Large intestine (tissue), 3 donors: ENCODE measurements around the gene CPLX1. TPM values are rescaled to one million over a fixed set of nuclear protein-coding genes. Genes with fewer than 3 reads are reported as not detected.
"Not testable (repeated sequence)": the region's sequence is repeated elsewhere in the genome, so short reads cannot be mapped to it uniquely, and the experiment has no call there.

ENCODE experiments used
- DNase-seq, 2 donors: peaks; one replicate each; pipeline versions ENCODE4 v3.0.0 to v3.0.0-alpha.2; 2013
- H3K27ac ChIP-seq: one replicate; pipeline ENCODE4 v1.5.1; 2013; ENCODE audit warnings: low read length
- H3K27me3 ChIP-seq: 2 replicates; pipeline ENCODE4 v1.6.1; 2013; ENCODE audit warnings: low read length; ENCODE audit not compliant: control insufficient read depth, insufficient read depth
- H3K36me3 ChIP-seq: 2 replicates; pipeline ENCODE4 v1.6.1; 2013; ENCODE audit warnings: low read length; ENCODE audit not compliant: control insufficient read depth, insufficient read depth
- H3K4me1 ChIP-seq: one replicate; pipeline ENCODE4 v1.6.1; 2013; ENCODE audit warnings: low read length; ENCODE audit not compliant: control insufficient read depth, insufficient read depth
- H3K4me3 ChIP-seq: one replicate; pipeline ENCODE4 v1.5.1; 2013; ENCODE audit warnings: low read length
- H3K9me3 ChIP-seq: one replicate; pipeline ENCODE4 v1.6.1; 2013; ENCODE audit warnings: mild to moderate bottlenecking, low read depth, low read length, moderate library complexity; ENCODE audit not compliant: control insufficient read depth
- WGBS: methylation state at CpG from one replicate; pipeline ENCODE4 v1.1.5; 2013; ENCODE audit warnings: low lambda C conversion rate; ENCODE audit not compliant: insufficient coverage; 5-methylcytosine and 5-hydroxymethylcytosine counted together
- polyA plus RNA-seq: library from polyadenylated mRNA; unstranded; fragments of 120-200 nt; gene quantifications from one replicate; pipeline ENCODE4 v1.2.1, GENCODE V29; 2013

The CPLX1 gene
- polyA plus RNA-seq, 1 donor = 2.8 TPM

- 100% methylated on average over 1 of the region's 24 CpGs for WGBS
- no peak for DNase-seq
Measured at GRCh38 chr4:820230-821172, 5.4 kb downstream of the CPLX1 start.

GRCh38 chr4:819401-820229 is 6.3 kb downstream of the CPLX1 start:
- Histone ChIP-seq H3K9me3 (peaks cover 6% of the 10 kb centered on the region), H3K4me3 (no peak overlapping the region), H3K4me1 (peaks cover 7% of the 10 kb centered on the region), H3K27ac (no peak overlapping the region), H3K36me3 (no peaks in the 10 kb centered on the region), H3K27me3 (peaks cover 33% of the 10 kb centered on the region)
- WGBS = no CpG with 5 or more reads among the region's 20 CpGs
- no peak for DNase-seq

More at GRCh38 chr4:820230-821172, 5.4 kb downstream of the CPLX1 start:
- Histone ChIP-seq H3K4me3 (no peak overlapping the region), H3K27ac (no peak overlapping the region), H3K27me3 (peaks cover 41% of the 10 kb centered on the region), H3K9me3 (peaks cover 6% of the 10 kb centered on the region), H3K36me3 (no peaks in the 10 kb centered on the region), H3K4me1 (peaks cover 5% of the 10 kb centered on the region)

- Histone ChIP-seq H3K4me1 (peaks cover 7% of the 10 kb centered on the region), H3K27me3 (peaks cover 20% of the 10 kb centered on the region), H3K9me3 (peaks cover 3% of the 10 kb centered on the region), H3K27ac (no peak overlapping the region), H3K4me3 (no peak overlapping the region), H3K36me3 (no peaks in the 10 kb centered on the region)
- no CpG with 5 or more reads among the region's 42 CpGs for WGBS
- no peak for DNase-seq
Measured at GRCh38 chr4:818106-818921, 7.6 kb downstream of the CPLX1 start.

DNA sequence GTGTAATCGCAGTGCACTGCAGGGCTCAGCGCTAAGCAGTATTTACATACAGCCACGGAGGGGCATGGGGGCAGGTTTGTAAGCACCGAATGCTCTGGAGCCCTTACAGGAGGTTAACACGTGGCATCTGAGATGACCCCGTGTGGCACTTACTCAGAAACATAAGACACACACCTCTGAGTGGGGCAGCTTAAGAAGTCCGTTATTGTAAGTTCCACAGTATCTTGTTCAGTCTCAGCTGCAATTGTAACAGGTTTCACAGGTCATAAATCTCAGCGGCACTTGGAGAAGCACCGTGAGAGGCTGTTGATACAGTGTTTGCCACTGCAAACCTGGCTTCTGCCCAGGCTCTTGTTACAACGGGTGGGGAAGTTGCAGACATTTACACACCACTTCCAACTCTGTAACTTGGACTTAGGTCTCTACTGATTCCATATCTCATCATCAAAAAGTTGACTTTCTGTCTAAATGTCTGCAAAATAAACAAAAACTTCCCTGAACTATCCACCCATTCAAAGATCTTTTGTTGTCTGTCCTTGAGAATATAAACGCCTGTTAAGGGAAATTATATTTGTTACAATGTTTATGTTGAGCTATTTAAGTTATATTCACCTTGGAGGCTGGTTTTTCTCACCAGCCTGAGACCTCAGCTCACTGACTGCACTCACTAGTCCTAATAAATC is 10.3 kb downstream of the CPLX1 start:
- H3K27ac ChIP-seq = no peak overlapping the region

DNA sequence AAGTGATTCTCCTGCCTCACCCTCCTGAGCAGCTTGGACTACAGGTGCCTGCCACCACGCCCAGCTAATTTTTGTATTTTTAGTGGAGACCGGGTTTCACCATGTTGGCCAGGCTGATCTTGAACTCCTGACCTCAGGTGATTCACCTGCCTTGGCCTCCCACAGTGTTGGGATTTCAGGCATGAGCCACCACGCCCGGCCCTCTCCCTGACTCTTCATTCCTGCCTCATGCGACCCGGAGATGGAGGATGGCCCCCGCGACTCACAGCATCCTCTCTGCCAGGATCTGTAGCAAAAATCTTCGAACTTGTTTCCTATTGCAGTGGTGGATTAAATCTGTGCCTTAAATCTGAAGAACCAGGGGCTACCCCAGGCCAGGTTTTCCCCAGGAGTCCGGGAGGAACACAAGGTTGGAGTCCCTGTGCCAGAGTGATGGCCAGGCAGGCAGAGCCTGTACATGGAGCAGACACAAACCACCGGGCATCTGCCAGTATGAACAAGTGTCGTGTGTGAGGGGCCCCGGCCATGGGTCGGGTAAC is 11.5 kb downstream of the CPLX1 start:
- H3K4me3 ChIP-seq = no peak overlapping the region
- no peak for DNase-seq
- WGBS = no CpG with 5 or more reads among the region's 14 CpGs
- H3K9me3 ChIP-seq = no peaks in the 10 kb centered on the region
- H3K27me3 ChIP-seq = peaks cover 2% of the 10 kb centered on the region
- H3K27ac ChIP-seq = no peak overlapping the region
- peaks cover 7% of the 10 kb centered on the region for H3K4me1 ChIP-seq
- no peaks in the 10 kb centered on the region for H3K36me3 ChIP-seq

More for the DNA sequence above, 10.3 kb downstream of the CPLX1 start:
- Histone ChIP-seq H3K9me3 (peaks cover 3% of the 10 kb centered on the region), H3K36me3 (no peaks in the 10 kb centered on the region), H3K4me1 (peaks cover 7% of the 10 kb centered on the region), H3K4me3 (no peak overlapping the region), H3K27me3 (peaks cover 5% of the 10 kb centered on the region)
- 0% methylated on average over 2 of the region's 11 CpGs for WGBS
- DNase-seq = peak; percentile 59 to 82

DNA sequence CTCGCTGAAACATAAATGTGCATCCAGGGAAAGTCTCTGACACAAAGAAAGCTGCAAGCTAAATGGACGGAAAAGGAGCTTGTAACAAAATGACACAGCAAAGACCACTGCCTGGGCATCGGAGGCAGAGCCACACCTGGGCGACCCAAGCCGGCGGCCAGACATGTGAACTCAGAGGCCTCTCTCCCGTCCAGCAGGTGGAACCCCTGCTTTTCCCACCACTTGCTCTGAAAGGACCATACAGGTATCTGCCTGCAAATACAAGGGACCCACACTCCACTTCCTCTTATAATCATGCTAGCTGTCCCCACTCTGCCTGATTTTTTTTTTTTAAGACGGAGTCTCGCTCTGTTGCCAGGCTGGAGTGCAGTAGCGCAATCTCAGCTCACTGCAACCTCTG is 12.0 kb downstream of the CPLX1 start:
- no CpG with 5 or more reads among the region's 10 CpGs for WGBS
- Histone ChIP-seq H3K4me1 (peaks cover 7% of the 10 kb centered on the region), H3K36me3 (no peaks in the 10 kb centered on the region), H3K27me3 (no peaks in the 10 kb centered on the region), H3K9me3 (peaks cover 1% of the 10 kb centered on the region), H3K4me3 (no peak overlapping the region), H3K27ac (no peak overlapping the region)
- DNase-seq = no peak

DNA sequence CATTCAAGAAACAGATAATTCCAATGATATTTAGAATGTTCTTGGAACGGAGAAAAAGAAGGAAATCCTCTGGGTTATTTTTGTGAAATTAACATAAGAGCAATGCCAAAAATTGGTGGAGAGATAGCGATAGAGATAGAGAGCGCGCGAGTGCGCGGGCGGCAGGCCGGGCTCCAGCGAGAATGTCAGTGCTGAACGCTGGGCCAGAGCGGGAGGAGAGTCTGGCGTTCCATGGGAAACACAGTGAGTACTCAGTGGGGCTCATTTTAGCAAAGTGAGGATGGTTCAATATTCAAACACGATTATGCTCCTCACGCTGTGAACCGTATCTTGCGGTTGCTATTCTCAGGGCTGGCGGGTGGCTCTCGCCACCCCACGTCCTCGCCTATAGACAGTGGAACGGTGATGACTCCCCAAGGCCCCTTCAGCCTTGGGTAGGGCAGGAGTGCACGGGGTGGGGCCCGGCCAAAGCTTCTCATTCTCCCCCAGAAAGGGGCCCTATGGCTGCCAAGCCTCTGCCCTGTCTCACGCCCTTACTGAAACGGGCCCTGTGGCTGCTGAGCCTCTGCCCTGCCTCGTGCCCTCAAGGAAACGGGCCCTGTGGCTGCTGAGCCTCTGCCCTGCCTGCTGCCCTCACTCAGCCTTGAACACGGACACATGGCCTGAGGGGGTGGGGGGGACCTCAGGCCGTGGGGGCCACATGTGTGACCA is 16.9 kb downstream of the CPLX1 start:
- no peaks in the 10 kb centered on the region for H3K27me3 ChIP-seq
- H3K36me3 ChIP-seq = no peaks in the 10 kb centered on the region
- H3K4me3 ChIP-seq = no peak overlapping the region
- H3K4me1 ChIP-seq = no peaks in the 10 kb centered on the region
- no peak for DNase-seq
- H3K27ac ChIP-seq = no peak overlapping the region
- H3K9me3 ChIP-seq = peaks cover 12% of the 10 kb centered on the region
- whole genome bisulfite sequencing = 90% methylated on average over 2 of the region's 30 CpGs

GRCh38 chr4:807792-808191 is 18.1 kb downstream of the CPLX1 start:
- no peak overlapping the region for H3K4me3 ChIP-seq
- no peaks in the 10 kb centered on the region for H3K27me3 ChIP-seq
- no peak for DNase-seq
- no peak overlapping the region for H3K27ac ChIP-seq
- H3K4me1 ChIP-seq = no peaks in the 10 kb centered on the region
- no peaks in the 10 kb centered on the region for H3K36me3 ChIP-seq
- peaks cover 12% of the 10 kb centered on the region for H3K9me3 ChIP-seq
- WGBS = no CpG with 5 or more reads among the region's 5 CpGs

GRCh38 chr4:806979-807378 is 18.9 kb downstream of the CPLX1 start:
- not testable (repeated sequence) for H3K27ac ChIP-seq, DNase-seq, H3K4me3 ChIP-seq, H3K27me3 ChIP-seq, H3K36me3 ChIP-seq, H3K4me1 ChIP-seq
- 100% methylated on average over 1 of the region's 4 CpGs for WGBS
- peaks cover 12% of the 10 kb centered on the region for H3K9me3 ChIP-seq
